Left renal pelvis (tissue), 4 donors: ENCODE measurements around the gene PDZD2. TPM values are rescaled to one million over a fixed set of nuclear protein-coding genes. Genes with fewer than 3 reads are reported as not detected.
"Not testable (repeated sequence)": the region's sequence is repeated elsewhere in the genome, so short reads cannot be mapped to it uniquely, and the experiment has no call there.

Experiments
- DNase-seq, 4 donors: peaks; one replicate each; pipeline ENCODE4 v3.0.0-alpha.2; 2013; ENCODE audit warnings: low read depth in 4 of 4, low spot score in 3 of 4
- polyA plus RNA-seq, 4 donors: library from polyadenylated mRNA; unstranded; fragments of 120-200 nt; gene quantifications; one replicate each; pipeline ENCODE4 v1.2.1, GENCODE V29; 2013; ENCODE audit not compliant: insufficient read length in 4 of 4

The PDZD2 gene
- polyA plus RNA-seq, 4 donors = 17.3 to 27.0 (median 18.7) TPM

GRCh38 chr5:32115985-32116384 lies 477.1 kb downstream of the PDZD2 start:
- no peak for DNase-seq

- no peak for DNase-seq
Measured at GRCh38 chr5:32116574-32117313, 477.8 kb downstream of the PDZD2 start.

- DNase-seq = not testable (repeated sequence)
Measured at GRCh38 chr5:32118922-32119321, 480.0 kb downstream of the PDZD2 start.

- DNase-seq = no peak
Measured at GRCh38 chr5:32123058-32123805, 484.3 kb downstream of the PDZD2 start.

- DNase-seq = no peak
Measured at GRCh38 chr5:32123889-32124676, 485.2 kb downstream of the PDZD2 start.

- no peak for DNase-seq
Measured at GRCh38 chr5:32126691-32127090, 487.8 kb downstream of the PDZD2 start.

GRCh38 chr5:32127711-32128110 lies 488.8 kb downstream of the PDZD2 start:
- no peak for DNase-seq

- no peak for DNase-seq
Measured at GRCh38 chr5:32129074-32129598, 490.2 kb downstream of the PDZD2 start.

- DNase-seq = no peak
Measured at GRCh38 chr5:32130865-32131264, 491.9 kb downstream of the PDZD2 start.

- DNase-seq = no peak
Measured at GRCh38 chr5:32131604-32132003, 492.7 kb downstream of the PDZD2 start.

GRCh38 chr5:32132757-32133156 lies 493.8 kb downstream of the PDZD2 start:
- no peak for DNase-seq

GRCh38 chr5:32135086-32135485 lies 496.2 kb downstream of the PDZD2 start:
- no peak for DNase-seq

- DNase-seq = no peak
Measured at GRCh38 chr5:32136342-32136741, 497.4 kb downstream of the PDZD2 start.

- DNase-seq = no peak
Measured at GRCh38 chr5:32138839-32139493, 500.0 kb downstream of the PDZD2 start.

GRCh38 chr5:32143617-32144377 lies 504.9 kb downstream of the PDZD2 start:
- DNase-seq = no peak

GRCh38 chr5:32144378-32145207 lies 505.7 kb downstream of the PDZD2 start:
- DNase-seq = no peak

GRCh38 chr5:32145378-32145777 lies 506.4 kb downstream of the PDZD2 start:
- no peak for DNase-seq

GRCh38 chr5:32147236-32147635 lies 508.3 kb downstream of the PDZD2 start:
- no peak for DNase-seq

GRCh38 chr5:32147959-32148358 lies 509.0 kb downstream of the PDZD2 start:
- no peak for DNase-seq
